Cardiac muscle cell (in vitro differentiated cells and primary cell): ENCODE data around the gene WDR70. TPM values are rescaled to one million over a fixed set of nuclear protein-coding genes. Genes with fewer than 3 reads are reported as not detected.

Experiments used
- DNase-seq, 2 donors: peaks; one replicate each; pipeline versions ENCODE4 v3.0.0 to v3.0.0-alpha.2; 2010 to 2017; ENCODE audit warnings: low read depth in 1 of 2, low spot score in 1 of 2
- H3K27ac ChIP-seq: fragments of 200-600 bp; sonication (generic); 2 replicates; pipeline ENCODE4 v1.5.1; 2016
- H3K27me3 ChIP-seq: fragments of 200-600 bp; sonication (generic); 2 replicates; pipeline ENCODE4 v1.6.0; 2016; ENCODE audit warnings: control low read depth
- H3K36me3 ChIP-seq: fragments of 200-600 bp; sonication (generic); 2 replicates; pipeline ENCODE4 v1.5.1; 2016; ENCODE audit warnings: control low read depth
- H3K4me1 ChIP-seq: fragments of 200-600 bp; sonication (generic); 2 replicates; pipeline ENCODE4 v1.8.1; 2017; ENCODE audit warnings: low read depth, mild to moderate bottlenecking, mixed run types
- H3K4me3 ChIP-seq: fragments of 200-600 bp; sonication (generic); 2 replicates; pipeline ENCODE4 v1.5.1; 2016; ENCODE audit warnings: mild to moderate bottlenecking
- H3K9me3 ChIP-seq: fragments of 200-600 bp; sonication (generic); 2 replicates; pipeline ENCODE4 v1.5.1; 2017; ENCODE audit warnings: low read depth, mild to moderate bottlenecking, control low read depth
- CTCF ChIP-seq: IDR thresholded peaks from 2 replicates; pipeline ENCODE4 v1.5.1; 2012; ENCODE audit warnings: low read depth, mild to moderate bottlenecking, low read length
- polyA plus RNA-seq: library from polyadenylated mRNA; unstranded; fragments of >200 nt; fragmentation: Nextera tagmentation; extraction: Ambion mirVana; gene quantifications from 2 replicates; pipeline ENCODE4 v1.2.1, GENCODE V29; 2016
- total RNA-seq: library from RNA; depleted of rRNA; stranded (reverse); fragments of >200 nt; gene quantifications from 2 replicates; pipeline ENCODE4 v1.2.3, GENCODE V29; 2016

The WDR70 gene
- total and polyA plus RNA-seq, 2 experiments from 2014 or later = 21.8 to 22.7 TPM

GRCh38 chr5:37492778-37493555 lies 113.8 kb downstream of the WDR70 start:
- no peaks in the 10 kb centered on the region for H3K36me3 ChIP-seq
- H3K27ac ChIP-seq = no peak overlapping the region
- no peaks in the 10 kb centered on the region for H3K9me3 ChIP-seq
- H3K4me1 ChIP-seq = no peaks in the 10 kb centered on the region
- H3K4me3 ChIP-seq = no peak overlapping the region
- no peak for TF ChIP-seq CTCF
- DNase-seq = peak in 1 of 2 donors; percentile 2
- H3K27me3 ChIP-seq = no peaks in the 10 kb centered on the region

- no peak overlapping the region for H3K4me3 ChIP-seq
- H3K36me3 ChIP-seq = peaks cover 3% of the 10 kb centered on the region
- H3K27ac ChIP-seq = no peak overlapping the region
- no peaks in the 10 kb centered on the region for H3K9me3 ChIP-seq
- peak in 1 of 2 donors; percentile 1 for DNase-seq
- TF ChIP-seq CTCF = no peak
- H3K27me3 ChIP-seq = no peaks in the 10 kb centered on the region
- no peaks in the 10 kb centered on the region for H3K4me1 ChIP-seq
These were observed 115.6 kb downstream of the WDR70 start for GRCh38 chr5:37494756-37495155.

GRCh38 chr5:37495210-37495609 lies 116.1 kb downstream of the WDR70 start:
- H3K4me1 ChIP-seq = no peaks in the 10 kb centered on the region
- no peak overlapping the region for H3K27ac ChIP-seq
- H3K36me3 ChIP-seq = peaks cover 3% of the 10 kb centered on the region
- peak; percentile 19 for TF ChIP-seq CTCF
- H3K27me3 ChIP-seq = no peaks in the 10 kb centered on the region
- H3K4me3 ChIP-seq = no peak overlapping the region
- peak in 1 of 2 donors; percentile 51 for DNase-seq
- H3K9me3 ChIP-seq = no peaks in the 10 kb centered on the region

GRCh38 chr5:37495668-37496347 lies 116.7 kb downstream of the WDR70 start:
- no peaks in the 10 kb centered on the region for H3K4me1 ChIP-seq
- H3K9me3 ChIP-seq = no peaks in the 10 kb centered on the region
- no peak overlapping the region for H3K27ac ChIP-seq
- peak in 1 of 2 donors; percentile 47 for DNase-seq
- H3K4me3 ChIP-seq = no peak overlapping the region
- H3K27me3 ChIP-seq = no peaks in the 10 kb centered on the region
- no peak for TF ChIP-seq CTCF
- peaks cover 3% of the 10 kb centered on the region for H3K36me3 ChIP-seq

GRCh38 chr5:37496902-37497445 lies 117.9 kb downstream of the WDR70 start:
- peaks cover 3% of the 10 kb centered on the region for H3K36me3 ChIP-seq
- H3K27me3 ChIP-seq = no peaks in the 10 kb centered on the region
- no peak overlapping the region for H3K4me3 ChIP-seq
- no peaks in the 10 kb centered on the region for H3K4me1 ChIP-seq
- H3K27ac ChIP-seq = no peak overlapping the region
- DNase-seq = no peak
- no peaks in the 10 kb centered on the region for H3K9me3 ChIP-seq
- no peak for TF ChIP-seq CTCF
